Smooth muscle cell (in vitro differentiated cells): ENCODE data around the gene ROBO3. TPM values are rescaled to one million over a fixed set of nuclear protein-coding genes. Genes with fewer than 3 reads are reported as not detected.

ENCODE experiments used
- DNase-seq: peaks from one replicate; lab custom pipeline; 2025; ENCODE audit not compliant: unreplicated experiment; lab: John Stamatoyannopoulos, UW
- H2AFZ ChIP-seq: fragments of 200-600 bp; sonication (generic); 2 replicates; pipeline ENCODE4 v1.6.0; 2016; ENCODE audit warnings: antibody characterized with exemption, low read depth, mild to moderate bottlenecking
- H3F3A ChIP-seq: fragments of 200-600 bp; sonication (generic); 2 replicates; pipeline ENCODE4 v1.6.0; 2017; ENCODE audit warnings: antibody characterized with exemption, low read depth
- H3K27ac ChIP-seq: fragments of 200-600 bp; sonication (generic); 2 replicates; pipeline ENCODE4 v1.5.1; 2016; ENCODE audit warnings: low read depth, mild to moderate bottlenecking
- H3K27me3 ChIP-seq: fragments of 200-600 bp; sonication (generic); 2 replicates; pipeline ENCODE4 v1.6.1; 2016; ENCODE audit warnings: low read depth, mild to moderate bottlenecking
- H3K36me3 ChIP-seq: fragments of 200-600 bp; sonication (generic); 2 replicates; pipeline ENCODE4 v1.5.1; 2016; ENCODE audit warnings: low read depth
- H3K4me1 ChIP-seq: fragments of 200-600 bp; sonication (generic); 2 replicates; pipeline ENCODE4 v1.5.1; 2016; ENCODE audit warnings: low read depth
- H3K4me2 ChIP-seq: fragments of 200-600 bp; sonication (generic); 2 replicates; pipeline ENCODE4 v1.6.0; 2016; ENCODE audit warnings: mild to moderate bottlenecking
- H3K4me3 ChIP-seq: fragments of 200-600 bp; sonication (generic); 2 replicates; pipeline ENCODE4 v1.5.1; 2016; ENCODE audit warnings: mild to moderate bottlenecking
- H3K79me2 ChIP-seq: fragments of 200-600 bp; sonication (generic); 2 replicates; pipeline ENCODE4 v1.6.0; 2016; ENCODE audit warnings: low read depth, mild to moderate bottlenecking
- H3K9ac ChIP-seq: fragments of 200-600 bp; sonication (generic); 2 replicates; pipeline ENCODE4 v1.6.0; 2016; ENCODE audit warnings: low read depth
- H3K9me3 ChIP-seq: fragments of 200-600 bp; sonication (generic); replicated peaks from 2 replicates; pipeline ENCODE4 v1.5.1; 2016; ENCODE audit warnings: low read depth
- H4K20me1 ChIP-seq: fragments of 200-600 bp; sonication (generic); 2 replicates; pipeline ENCODE4 v1.6.0; 2016; ENCODE audit warnings: low read depth
- WGBS: methylation state at CpG from one replicate; pipeline ENCODE4 v1.1.7; 2016; ENCODE audit warnings: low lambda C conversion rate; 5-methylcytosine and 5-hydroxymethylcytosine counted together
- polyA plus RNA-seq: library from polyadenylated mRNA; unstranded; fragments of >200 nt; fragmentation: Nextera tagmentation; extraction: Ambion mirVana; gene quantifications from 2 replicates; pipeline ENCODE4 v1.2.1, GENCODE V29; 2016
- total RNA-seq: library from RNA; depleted of rRNA; stranded (reverse); fragments of >200 nt; gene quantifications from 2 replicates; pipeline ENCODE4 v1.2.3, GENCODE V29; 2014
- TF ChIP-seq, protein P1 (sequence below): fragments of 200-600 bp; sonication (generic); IDR thresholded peaks from 2 replicates; pipeline ENCODE4 v1.5.1; 2017; ENCODE audit warnings: borderline replicate concordance, mild to moderate bottlenecking, antibody characterized with exemption; ENCODE audit not compliant: insufficient read depth, poor library complexity, severe bottlenecking

Gene ROBO3
- total and polyA plus RNA-seq, 2 experiments from 2014 or later: 8.9 to 12.8 TPM

DNA sequence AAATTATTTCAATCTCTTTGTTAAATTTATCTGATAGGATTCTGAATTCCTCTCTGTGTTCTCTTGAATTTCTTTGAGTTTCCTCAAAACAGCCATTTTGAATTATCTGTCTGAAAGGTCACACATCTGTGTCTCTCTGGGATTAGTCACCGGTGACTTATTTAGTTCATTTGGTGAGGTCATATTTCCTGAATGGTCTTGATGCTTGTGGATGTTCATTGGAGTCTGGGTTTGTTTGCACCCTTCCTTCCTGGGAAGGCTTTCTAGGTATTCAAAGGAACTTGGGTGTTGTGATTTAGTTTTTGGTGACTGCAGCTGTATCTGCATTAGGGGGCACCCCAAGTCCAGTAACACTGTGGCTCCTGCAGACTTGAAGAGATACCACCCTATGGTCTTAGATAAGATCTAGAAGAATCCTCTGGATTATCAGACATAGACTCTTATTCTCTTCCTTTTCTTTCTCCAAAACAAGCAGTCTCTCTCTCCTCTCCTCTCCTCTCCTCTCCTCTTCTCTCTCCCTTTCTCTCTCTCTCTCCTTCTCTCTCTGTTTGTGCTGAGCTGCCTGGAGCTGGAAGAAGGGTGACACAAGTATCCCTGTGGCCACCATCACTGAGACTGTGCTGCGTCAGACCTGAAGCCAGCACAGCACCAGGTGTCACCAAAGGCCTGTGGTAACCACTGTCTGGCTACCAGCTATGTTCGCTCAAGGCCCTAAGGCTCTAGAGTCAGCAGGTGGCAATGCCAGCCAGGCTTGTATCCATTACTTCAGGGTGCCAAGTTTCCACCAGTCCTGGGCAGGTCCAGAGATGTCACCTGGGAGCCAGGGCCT lies 50.5 kb downstream of the ROBO3 start:
- no peak overlapping the region for H2AFZ ChIP-seq
- WGBS: 78% methylated on average over 3 of the region's 3 CpGs
- H3K4me2 ChIP-seq: no peak overlapping the region

DNA sequence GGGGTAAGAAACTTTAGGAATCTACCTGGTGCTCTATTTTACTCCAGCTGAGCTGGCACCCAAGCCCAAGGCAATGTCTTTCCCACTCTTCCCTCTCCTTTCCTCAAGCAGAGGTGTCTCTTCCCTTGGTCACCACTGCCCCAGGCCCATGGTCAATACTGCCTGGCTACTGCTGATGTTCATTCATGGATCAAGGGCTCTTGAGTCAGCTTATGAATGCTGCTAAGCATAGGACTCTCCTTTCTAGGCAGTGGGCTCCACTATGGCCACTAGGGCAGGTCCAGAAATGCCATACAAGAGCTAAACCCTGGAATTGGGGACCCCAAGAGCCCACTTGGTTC lies 51.1 kb downstream of the ROBO3 start:
- no peak overlapping the region for H3K4me2 ChIP-seq
- peaks cover 4% of the 10 kb centered on the region for H3K4me1 ChIP-seq
- H3K27ac ChIP-seq: no peak overlapping the region

More for the DNA sequence above, 50.5 kb downstream of the ROBO3 start:
- no peaks in the 10 kb centered on the region for H3K9me3 ChIP-seq
- TF ChIP-seq, protein P1, sequence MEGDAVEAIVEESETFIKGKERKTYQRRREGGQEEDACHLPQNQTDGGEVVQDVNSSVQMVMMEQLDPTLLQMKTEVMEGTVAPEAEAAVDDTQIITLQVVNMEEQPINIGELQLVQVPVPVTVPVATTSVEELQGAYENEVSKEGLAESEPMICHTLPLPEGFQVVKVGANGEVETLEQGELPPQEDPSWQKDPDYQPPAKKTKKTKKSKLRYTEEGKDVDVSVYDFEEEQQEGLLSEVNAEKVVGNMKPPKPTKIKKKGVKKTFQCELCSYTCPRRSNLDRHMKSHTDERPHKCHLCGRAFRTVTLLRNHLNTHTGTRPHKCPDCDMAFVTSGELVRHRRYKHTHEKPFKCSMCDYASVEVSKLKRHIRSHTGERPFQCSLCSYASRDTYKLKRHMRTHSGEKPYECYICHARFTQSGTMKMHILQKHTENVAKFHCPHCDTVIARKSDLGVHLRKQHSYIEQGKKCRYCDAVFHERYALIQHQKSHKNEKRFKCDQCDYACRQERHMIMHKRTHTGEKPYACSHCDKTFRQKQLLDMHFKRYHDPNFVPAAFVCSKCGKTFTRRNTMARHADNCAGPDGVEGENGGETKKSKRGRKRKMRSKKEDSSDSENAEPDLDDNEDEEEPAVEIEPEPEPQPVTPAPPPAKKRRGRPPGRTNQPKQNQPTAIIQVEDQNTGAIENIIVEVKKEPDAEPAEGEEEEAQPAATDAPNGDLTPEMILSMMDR: no peak
- no peaks in the 10 kb centered on the region for H4K20me1 ChIP-seq
- H3F3A ChIP-seq: no peaks in the 10 kb centered on the region
- H3K9ac ChIP-seq: no peak overlapping the region
- no peak overlapping the region for H3K27ac ChIP-seq
- no peaks in the 10 kb centered on the region for H3K79me2 ChIP-seq
- H3K4me1 ChIP-seq: peaks cover 4% of the 10 kb centered on the region
- no peak for DNase-seq
- no peak overlapping the region for H3K4me3 ChIP-seq
- H3K27me3 ChIP-seq: no peaks in the 10 kb centered on the region
- no peaks in the 10 kb centered on the region for H3K36me3 ChIP-seq

DNA sequence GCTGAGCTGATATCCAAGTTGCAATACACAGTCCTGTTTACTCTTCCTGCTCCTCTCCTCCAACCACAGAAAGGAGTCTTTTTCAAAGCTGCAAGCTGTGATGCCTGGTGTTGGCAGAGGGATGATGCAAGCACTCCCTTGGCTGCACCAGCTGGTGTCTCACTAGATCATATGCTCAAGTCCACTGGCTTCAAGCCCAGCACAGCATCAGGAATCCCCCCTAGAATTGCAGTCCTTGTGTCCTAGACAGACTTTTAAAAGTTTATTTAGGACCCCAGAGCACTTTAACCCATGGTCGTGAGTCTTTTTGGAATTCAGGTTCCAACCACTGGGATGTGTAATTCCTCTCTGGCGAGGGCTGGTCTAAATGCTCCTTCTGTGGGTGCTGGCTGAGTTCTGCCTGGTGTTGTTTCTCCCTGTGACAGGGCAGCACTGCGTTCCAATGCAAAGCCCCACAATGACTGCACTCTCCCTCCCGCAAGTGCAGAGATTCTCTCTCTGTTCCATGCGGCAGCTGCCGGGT lies 51.9 kb downstream of the ROBO3 start:
- peaks cover 4% of the 10 kb centered on the region for H3K4me1 ChIP-seq
- H3K4me3 ChIP-seq: no peak overlapping the region
- TF ChIP-seq, protein P1: no peak
- no peaks in the 10 kb centered on the region for H3K79me2 ChIP-seq
- 71% methylated on average over 6 of the region's 6 CpGs for WGBS
- no peak overlapping the region for H3K4me2 ChIP-seq
- H3K9ac ChIP-seq: no peak overlapping the region
- H3K27me3 ChIP-seq: no peaks in the 10 kb centered on the region
- no peak overlapping the region for H2AFZ ChIP-seq
- no peak for DNase-seq
- no peaks in the 10 kb centered on the region for H3K36me3 ChIP-seq
- no peaks in the 10 kb centered on the region for H4K20me1 ChIP-seq
- no peaks in the 10 kb centered on the region for H3K9me3 ChIP-seq
- no peaks in the 10 kb centered on the region for H3F3A ChIP-seq
- H3K27ac ChIP-seq: no peak overlapping the region

More for the DNA sequence above, 51.1 kb downstream of the ROBO3 start:
- Histone ChIP-seq H4K20me1 (no peaks in the 10 kb centered on the region), H2AFZ (no peak overlapping the region), H3K36me3 (no peaks in the 10 kb centered on the region), H3K27me3 (no peaks in the 10 kb centered on the region), H3F3A (no peaks in the 10 kb centered on the region), H3K79me2 (no peaks in the 10 kb centered on the region), H3K4me3 (no peak overlapping the region), H3K9me3 (no peaks in the 10 kb centered on the region), H3K9ac (no peak overlapping the region)
- TF ChIP-seq, protein P1: no peak
- DNase-seq: no peak

DNA sequence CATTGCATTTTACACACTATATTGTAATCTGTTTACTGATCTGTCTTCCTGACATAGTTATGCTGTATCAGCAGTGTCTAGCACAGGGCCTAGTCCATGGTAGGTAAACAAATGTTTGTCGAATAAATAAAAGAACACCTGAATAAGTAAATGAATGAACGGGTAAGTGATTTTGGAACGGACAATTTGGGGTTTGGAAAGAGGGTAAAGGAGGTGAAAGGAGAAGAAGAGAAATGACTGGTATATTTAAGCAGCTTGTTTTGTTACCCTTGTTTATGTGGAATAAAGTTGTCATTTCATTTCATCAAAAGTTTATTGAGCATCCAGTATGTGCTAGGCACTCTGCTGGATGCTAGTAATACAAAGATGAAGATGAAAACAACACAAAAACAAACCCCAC lies 53.7 kb downstream of the ROBO3 start, which contains the start of gene HEPN1:
Gene HEPN1, plus strand, starts transcription at position 301 of the 400 bp plus-strand sequence.
- Histone ChIP-seq H2AFZ (no peak within 1 kb of the TSS), H3K4me1 (peaks cover 4% of the 10 kb centered on the region), H3K79me2 (no peaks in the 10 kb centered on the region)

More for the DNA sequence above, 53.7 kb downstream of the ROBO3 start, which contains the start of gene HEPN1:
- Histone ChIP-seq H3K9me3 (no peaks in the 10 kb centered on the region), H3K27me3 (no peaks in the 10 kb centered on the region), H3F3A (no peaks in the 10 kb centered on the region), H3K27ac (no peak within 1 kb of the TSS), H3K4me3 (no peak within 1 kb of the TSS), H3K36me3 (no peaks in the 10 kb centered on the region), H3K9ac (no peak within 1 kb of the TSS), H4K20me1 (no peaks in the 10 kb centered on the region), H3K4me2 (no peak within 1 kb of the TSS)
- TF ChIP-seq, protein P1: no peak
- DNase-seq: no peak
- WGBS: 96% methylated on average over 3 of the region's 3 CpGs
